Coronary artery (tissue), 2 donors: Measurements from ENCODE around the gene FTH1.

Source experiments
- DNase-seq: peaks from one replicate; pipeline ENCODE4 v3.0.0-alpha.2; 2017; ENCODE audit warnings: low spot score
- H3K27ac ChIP-seq, 2 donors: fragments of 200-600 bp; sonication (generic); one replicate each; pipeline ENCODE4 v1.5.1; 2016 to 2019
- H3K4me3 ChIP-seq: fragments of 200-600 bp; sonication (generic); 2 replicates; pipeline ENCODE4 v1.5.1; 2016; ENCODE audit warnings: mild to moderate bottlenecking, moderate library complexity
- CTCF ChIP-seq: fragments of 200-600 bp; sonication (generic); IDR thresholded peaks from one replicate; pipeline ENCODE4 v1.5.1; 2019; ENCODE audit warnings: antibody characterized with exemption

Gene FTH1

GRCh38 chr11:61914471-61915171 is 52.8 kb downstream of the FTH1 start:
- DNase-seq = no peak
- H3K4me3 ChIP-seq = peak overlapping the region; percentile 90
- no peak for TF ChIP-seq CTCF
- peak overlapping the region in 1 of 2 donors; percentile 30 for H3K27ac ChIP-seq
